GM18870 (cell line): Measurements from ENCODE around the gene HHIP.
"Not testable (repeated sequence)": the region's sequence is repeated elsewhere in the genome, so short reads cannot be mapped to it uniquely, and the experiment has no call there.

ENCODE experiments used
- ATAC-seq: cut with Tn5 transposase; IDR thresholded peaks from one replicate; pipeline ENCODE4 v1.9.1; 2021; ENCODE audit warnings: moderate library complexity; ENCODE audit not compliant: unreplicated experiment

Gene HHIP

DNA sequence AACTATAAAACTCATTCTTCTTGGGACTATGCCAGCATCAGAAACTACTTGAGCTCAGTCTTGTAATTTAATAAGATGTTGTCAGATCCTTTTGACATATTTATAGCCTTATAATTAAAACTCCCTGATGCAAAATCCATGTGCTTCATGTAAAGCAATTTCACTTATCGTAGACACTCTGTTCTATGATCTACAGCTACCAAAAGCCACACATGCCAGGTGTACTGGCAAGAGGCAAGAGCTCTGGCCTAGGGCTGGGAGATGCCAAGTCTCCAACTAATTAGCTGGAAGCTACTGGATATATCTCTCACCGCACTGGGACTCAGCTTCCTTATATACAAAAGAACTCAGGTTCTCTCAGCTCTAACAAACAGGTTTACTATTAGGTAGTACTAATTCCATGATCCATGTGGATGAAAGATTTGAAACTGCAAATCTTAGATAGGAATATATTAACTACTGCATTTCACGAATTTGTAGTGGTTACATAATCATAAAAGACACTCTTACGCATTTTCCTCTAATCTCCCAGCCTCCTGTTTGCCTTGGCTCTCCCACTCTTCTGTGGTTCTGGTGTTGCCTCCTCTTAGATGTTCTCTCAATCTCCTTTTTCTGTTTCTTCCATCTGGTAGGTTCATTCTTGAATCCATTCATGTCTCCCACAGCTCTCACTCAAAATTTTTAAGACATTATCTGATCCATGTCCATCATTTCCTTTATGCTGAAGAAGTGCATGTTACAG lies 103.0 kb downstream of the HHIP start:
- ATAC-seq, result no peak

DNA sequence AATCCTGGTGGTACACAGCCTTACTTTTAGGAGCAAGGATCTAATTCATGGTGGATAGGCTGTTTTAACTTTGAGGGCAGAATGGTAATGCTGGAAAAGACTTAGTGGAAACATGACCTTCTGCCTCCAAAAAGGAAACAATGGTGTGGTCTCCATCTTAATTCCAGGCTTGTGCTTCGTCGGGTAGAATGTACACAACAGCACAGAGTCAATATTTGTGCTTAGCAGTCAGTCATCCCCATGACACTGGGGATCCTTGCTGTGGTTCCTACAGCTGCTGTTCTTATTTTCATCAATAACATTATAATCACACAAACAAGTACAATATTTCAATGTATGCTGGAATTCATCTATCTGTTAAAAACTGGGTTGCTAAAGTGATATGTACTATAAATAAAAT lies 104.4 kb downstream of the HHIP start:
- no peak for ATAC-seq

DNA sequence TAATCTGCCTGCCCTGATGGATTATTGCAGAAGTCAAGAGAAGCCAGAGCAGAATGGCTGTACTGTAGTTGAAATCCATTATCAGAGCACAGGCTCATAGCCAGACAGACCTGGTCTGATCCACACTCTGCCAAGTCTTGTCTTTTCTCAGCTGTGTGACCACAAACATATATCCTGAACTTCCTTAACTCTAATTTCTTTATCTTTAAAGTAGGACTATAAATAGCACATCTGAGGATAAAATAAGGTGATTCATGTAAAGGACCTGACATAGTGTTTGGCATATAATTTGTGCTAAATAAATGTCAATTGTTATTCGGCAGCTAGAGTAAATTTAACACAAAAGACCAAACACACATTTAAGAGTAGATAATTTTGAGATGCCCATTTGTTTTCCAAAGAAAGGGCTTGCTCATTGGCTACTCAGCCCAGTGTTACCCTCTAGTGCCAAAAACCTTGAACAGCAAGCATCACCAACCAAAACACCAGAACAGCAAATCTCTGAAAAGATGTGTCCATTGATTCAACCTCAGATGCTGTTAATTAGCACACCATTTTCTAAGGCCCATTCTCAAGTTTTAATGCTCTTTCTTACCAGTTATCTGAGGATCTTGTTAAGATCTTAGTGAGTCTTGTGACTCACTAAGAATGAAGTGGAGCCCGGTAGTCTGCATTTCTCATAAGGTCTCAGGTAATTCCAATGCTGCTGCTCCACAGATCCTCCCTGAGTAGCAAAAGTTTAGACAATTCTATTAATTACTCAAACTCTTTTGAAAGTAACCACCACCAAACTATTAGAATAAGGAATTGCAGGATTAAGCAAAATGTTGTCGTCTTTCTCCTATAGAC lies 108.8 kb downstream of the HHIP start:
- no peak for ATAC-seq

- ATAC-seq, result no peak
Observed at GRCh38 chr4:144757969-144758368, 112.0 kb downstream of the HHIP start.

DNA sequence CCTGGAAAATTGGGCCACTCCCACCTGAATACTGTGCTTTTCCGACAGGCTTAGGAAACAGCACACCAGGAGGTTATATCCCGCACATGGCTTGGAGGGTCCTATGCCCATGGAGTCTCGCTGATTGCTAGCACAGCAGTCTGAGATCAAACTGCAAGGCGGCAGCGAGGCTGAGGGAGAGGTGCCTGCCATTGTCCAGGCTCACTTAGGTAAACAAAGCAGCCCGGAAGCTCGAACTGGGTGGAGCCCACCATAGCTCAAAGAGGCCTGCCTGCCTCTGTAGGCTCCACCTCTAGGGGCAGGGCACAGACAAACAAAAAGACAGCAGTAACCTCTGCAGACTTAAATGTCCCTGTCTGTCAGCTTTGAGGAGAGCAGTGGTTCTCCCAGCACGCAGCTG lies 122.9 kb downstream of the HHIP start:
- not testable (repeated sequence) for ATAC-seq

DNA sequence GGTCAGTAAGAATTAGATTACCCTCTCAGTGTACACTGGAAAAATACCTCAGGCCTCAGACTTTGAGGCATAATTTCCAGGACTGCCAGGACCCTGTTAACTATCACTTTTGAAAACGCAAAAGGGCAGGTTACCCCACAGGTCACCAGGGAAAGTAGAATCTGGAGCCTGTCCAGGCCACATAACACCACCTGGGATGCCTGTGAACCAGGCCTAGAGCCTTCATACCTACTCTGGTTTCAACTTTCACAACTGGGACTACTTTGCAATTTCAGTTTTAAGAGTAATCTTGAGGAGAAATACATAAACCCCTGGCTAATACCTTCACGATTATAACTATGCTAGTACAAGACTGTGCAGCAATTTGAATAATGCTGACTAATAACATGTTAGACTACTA lies 132.4 kb downstream of the HHIP start:
- ATAC-seq, result no peak

GRCh38 chr4:144782345-144782744 lies 136.4 kb downstream of the HHIP start:
- ATAC-seq, result no peak

GRCh38 chr4:144785961-144786360 lies 140.0 kb downstream of the HHIP start:
- no peak for ATAC-seq

GRCh38 chr4:144787365-144788258 lies 141.7 kb downstream of the HHIP start:
- peak; percentile 80 for ATAC-seq

DNA sequence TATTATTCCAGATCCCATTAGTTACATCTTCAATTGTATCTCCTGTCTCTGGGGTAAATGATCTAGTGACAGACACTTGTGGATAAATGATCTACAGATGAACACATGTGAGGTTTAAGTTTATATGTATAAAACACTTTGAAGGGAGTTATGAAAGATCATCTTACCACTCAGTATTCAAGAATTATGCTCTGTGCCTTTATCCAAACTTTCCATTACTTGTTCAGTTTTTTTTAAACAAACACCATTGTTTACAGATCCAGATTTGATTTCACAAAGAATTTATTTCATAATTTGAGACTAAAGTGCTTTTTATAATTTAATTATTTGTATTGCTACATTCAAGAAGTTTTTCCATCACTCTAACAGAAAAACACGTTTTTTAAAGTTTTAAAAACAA lies 142.5 kb downstream of the HHIP start:
- no peak for ATAC-seq

DNA sequence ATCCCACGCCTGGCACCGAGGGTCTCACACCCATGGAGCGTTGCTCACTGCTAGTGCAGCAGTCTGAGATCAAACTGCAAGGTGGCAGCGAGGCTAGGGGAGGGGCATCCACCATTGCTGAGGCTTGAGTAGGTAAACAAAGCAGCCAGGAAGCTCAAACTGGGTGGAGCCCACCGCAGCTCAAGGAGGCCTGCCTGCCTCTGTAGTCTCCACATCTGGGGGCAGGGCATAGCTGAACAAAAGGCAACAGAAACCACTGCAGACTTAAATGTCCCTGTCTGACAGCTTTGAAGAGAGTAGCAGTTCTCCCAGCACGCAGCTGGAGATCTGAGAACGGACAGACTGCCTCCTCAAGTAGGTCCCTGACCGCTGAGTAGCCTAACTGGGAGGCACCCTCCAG lies 146.0 kb downstream of the HHIP start:
- not testable (repeated sequence) for ATAC-seq
